Measurements from ENCODE around the gene FBXL16. TPM values are rescaled to one million over a fixed set of nuclear protein-coding genes. Genes with fewer than 3 reads are reported as not detected.
A peak's percentile ranks its signal among the peaks of the same experiment; 100 is the strongest.

The FBXL16 gene
- total and polyA plus RNA-seq, 9 of the 15 experiments (the other 6 are each of a cell fraction or from before 2014, with no cell fraction given), result 0.21 to 8.2 (median 1.7) TPM

DNA sequence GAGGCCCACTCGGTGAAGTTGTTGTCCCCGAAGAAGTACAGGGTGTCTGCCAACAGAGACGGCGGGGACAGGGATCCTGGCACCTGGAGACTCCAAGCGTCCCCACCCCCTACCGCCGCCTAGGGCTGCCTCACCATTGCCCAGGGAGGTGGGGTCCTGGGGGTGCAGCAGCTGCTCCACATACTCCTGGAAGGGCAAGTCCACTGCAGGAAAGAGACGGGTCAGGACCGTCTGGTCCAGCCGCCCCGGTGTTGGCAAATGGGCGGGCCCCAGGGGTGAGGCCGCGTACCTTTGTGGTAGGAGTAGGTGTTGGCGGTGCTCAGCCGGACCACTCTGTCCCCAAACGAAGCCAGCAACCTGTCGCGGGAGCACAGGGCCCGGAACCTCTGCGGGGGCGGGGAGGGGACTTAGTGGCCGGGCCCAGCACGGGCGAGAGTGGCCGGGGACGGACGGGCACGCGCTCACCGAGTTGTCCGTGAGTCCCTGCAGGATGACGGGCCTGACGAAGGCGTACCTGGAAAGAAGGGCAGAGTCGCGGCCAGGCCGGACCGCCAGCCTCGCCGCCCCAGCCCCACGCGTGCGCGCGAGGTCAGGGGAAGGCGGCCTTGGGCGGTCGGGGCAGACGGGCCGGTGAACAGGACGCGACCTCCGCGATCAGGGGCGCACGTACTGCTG is 22.1 kb downstream of the FBXL16 start (continued):
- TF ChIP-seq, protein P1, sequence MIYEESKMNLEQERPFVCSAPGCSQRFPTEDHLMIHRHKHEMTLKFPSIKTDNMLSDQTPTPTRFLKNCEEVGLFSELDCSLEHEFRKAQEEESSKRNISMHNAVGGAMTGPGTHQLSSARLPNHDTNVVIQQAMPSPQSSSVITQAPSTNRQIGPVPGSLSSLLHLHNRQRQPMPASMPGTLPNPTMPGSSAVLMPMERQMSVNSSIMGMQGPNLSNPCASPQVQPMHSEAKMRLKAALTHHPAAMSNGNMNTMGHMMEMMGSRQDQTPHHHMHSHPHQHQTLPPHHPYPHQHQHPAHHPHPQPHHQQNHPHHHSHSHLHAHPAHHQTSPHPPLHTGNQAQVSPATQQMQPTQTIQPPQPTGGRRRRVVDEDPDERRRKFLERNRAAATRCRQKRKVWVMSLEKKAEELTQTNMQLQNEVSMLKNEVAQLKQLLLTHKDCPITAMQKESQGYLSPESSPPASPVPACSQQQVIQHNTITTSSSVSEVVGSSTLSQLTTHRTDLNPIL (CRISPR knock-in tag; IDR thresholded peaks at IDR 0.05), result no peak
- TF ChIP-seq ELF4 (CRISPR knock-in tag; IDR thresholded peaks at IDR 0.05) (peak; percentile 50; the same call in 1 of the 2 replicates), NFIC (IDR thresholded peaks at IDR 0.05) (0 out of 2 replicates have a peak, but pooled peaks have one; percentile 6), HDAC6 (IDR thresholded peaks at IDR 0.05; ENCODE audit: low read depth, low read length) (no peak), CC2D1A (IDR thresholded peaks at IDR 0.05) (no peak), ZSCAN32 (CRISPR knock-in tag; IDR thresholded peaks at IDR 0.05) (no peak; the same call in 1 of the 2 replicates), CREM (IDR thresholded peaks at IDR 0.05; ENCODE audit: low read depth) (0 out of 2 replicates have a peak, but pooled peaks have one; percentile 13), RHOXF2B (CRISPR knock-in tag; conservative IDR thresholded peaks at IDR 0.05) (peak; percentile 93; the same call in 1 of the 2 replicates), ZNF263 (CRISPR knock-in tag; IDR thresholded peaks at IDR 0.05; ENCODE audit: borderline replicate concordance) (no peak), SMAD4 (CRISPR knock-in tag; conservative IDR thresholded peaks at IDR 0.05) (0 out of 2 replicates have a peak, but pooled peaks have one; percentile 5), KDM5B (IDR thresholded peaks at IDR 0.05; ENCODE audit: insufficient replicate concordance, low read depth, low read length) (peak; percentile 22), MAZ (CRISPR knock-in tag; conservative IDR thresholded peaks at IDR 0.05 in 1 of 2, IDR thresholded peaks at IDR 0.05 in 1 of 2) (0 out of 4 replicates have a peak, but pooled peaks of 1 of the 2 experiments have one; percentile 14), MEF2D (tag; conservative IDR thresholded peaks at IDR 0.05; ENCODE audit: low read depth) (no peak), HDAC1 (IDR thresholded peaks at IDR 0.05) (peak in 1 of 2 experiments; percentile 31; a peak in 1 of 4 replicates), POLR2B (IDR thresholded peaks at IDR 0.05; ENCODE audit: low read depth, partially characterized antibody) (peak; percentile 48), ZNF589 (CRISPR knock-in tag; IDR thresholded peaks at IDR 0.05; ENCODE audit: low read depth) (no peak), SAFB (IDR thresholded peaks at IDR 0.05; ENCODE audit: borderline replicate concordance, low read depth, low read length) (peak; percentile 96), RBFOX2 (IDR thresholded peaks at IDR 0.05; ENCODE audit: low read depth, low read length) (peak; percentile 76), HNRNPLL (IDR thresholded peaks at IDR 0.05; ENCODE audit: low read depth, low read length, poor library complexity, severe bottlenecking) (peak; percentile 2), RNF219 (CRISPR knock-in tag; IDR thresholded peaks at IDR 0.05) (no peak), KDM2B (CRISPR knock-in tag; IDR thresholded peaks at IDR 0.05) (no peak), ZNF3 (CRISPR knock-in tag; IDR thresholded peaks at IDR 0.05) (no peak), ZNF586 (CRISPR knock-in tag; conservative IDR thresholded peaks at IDR 0.05) (no peak), EWSR1 (IDR thresholded peaks at IDR 0.05; ENCODE audit: borderline replicate concordance, low read depth, partially characterized antibody) (no peak)
- TF ChIP-seq, protein P2, sequence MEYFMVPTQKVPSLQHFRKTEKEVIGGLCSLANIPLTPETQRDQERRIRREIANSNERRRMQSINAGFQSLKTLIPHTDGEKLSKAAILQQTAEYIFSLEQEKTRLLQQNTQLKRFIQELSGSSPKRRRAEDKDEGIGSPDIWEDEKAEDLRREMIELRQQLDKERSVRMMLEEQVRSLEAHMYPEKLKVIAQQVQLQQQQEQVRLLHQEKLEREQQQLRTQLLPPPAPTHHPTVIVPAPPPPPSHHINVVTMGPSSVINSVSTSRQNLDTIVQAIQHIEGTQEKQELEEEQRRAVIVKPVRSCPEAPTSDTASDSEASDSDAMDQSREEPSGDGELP (CRISPR knock-in tag; IDR thresholded peaks at IDR 0.05; ENCODE audit: borderline replicate concordance), result 0 out of 2 replicates have a peak, but pooled peaks have one; percentile 45

All from K562 (cell line).